Heart left ventricle (tissue), 16 donors: ENCODE measurements around the gene SPINK4. TPM values are rescaled to one million over a fixed set of nuclear protein-coding genes. Genes with fewer than 3 reads are reported as not detected.

Experiments
- ATAC-seq, 4 donors: fragments of 200-7000 bp; cut with Tn5 transposase; one replicate each; pipeline ENCODE4 v1.9.1; 2020 to 2022; ENCODE audit warnings: moderate library complexity in 4 of 4, mild to moderate bottlenecking in 3 of 4, moderate number of reproducible peaks in 1 of 4
- DNase-seq, 5 donors: peaks; one replicate each; pipeline ENCODE4 v3.0.0-alpha.2; 2020
- H3K27ac ChIP-seq, 12 donors: fragments of 200-600 bp; sonication (generic) in 4 of 12; one replicate each; pipeline versions ENCODE4 v1.5.0 to v1.8.0; 2016 to 2022; ENCODE audit warnings: mild to moderate bottlenecking in 2 of 12
- H3K27me3 ChIP-seq, 9 donors: fragments of 200-600 bp; sonication (generic) in 2 of 9; one replicate each; pipeline versions ENCODE4 v1.5.1 to v1.8.0; 2016 to 2022; ENCODE audit warnings: mild to moderate bottlenecking in 3 of 9
- H3K36me3 ChIP-seq, 9 donors: fragments of 200-600 bp; sonication (generic) in 2 of 9; one replicate each; pipeline versions ENCODE4 v1.5.0 to v1.8.0; 2018 to 2022; ENCODE audit warnings: mild to moderate bottlenecking in 2 of 9
- H3K4me1 ChIP-seq, 12 donors: fragments of 200-600 bp; sonication (generic) in 4 of 12; one replicate each; pipeline versions ENCODE4 v1.5.0 to v1.8.0; 2016 to 2022; ENCODE audit warnings: mild to moderate bottlenecking in 3 of 12
- H3K4me3 ChIP-seq, 12 donors: fragments of 200-600 bp; sonication (generic) in 4 of 12; one replicate each; pipeline versions ENCODE4 v1.5.0 to v1.8.0; 2017 to 2022; ENCODE audit warnings: mild to moderate bottlenecking in 9 of 12, moderate library complexity in 4 of 12
- H3K9me3 ChIP-seq, 12 donors: fragments of 200-600 bp; sonication (generic) in 4 of 12; one replicate each; pipeline versions ENCODE4 v1.5.0 to v1.8.0; 2016 to 2022; ENCODE audit warnings: mild to moderate bottlenecking in 1 of 12
- CTCF ChIP-seq, 12 donors: fragments of 200-600 bp; sonication (generic) in 4 of 12; IDR thresholded peaks; one replicate each; pipeline versions ENCODE4 v1.5.0 to v1.8.0; 2018 to 2022; ENCODE audit warnings: antibody characterized with exemption in 12 of 12, mild to moderate bottlenecking in 5 of 12
- POLR2A ChIP-seq, 2 donors: fragments of 450-650 bp; IDR thresholded peaks; one replicate each; pipeline ENCODE4 v1.6.1; 2017; ENCODE audit warnings: antibody characterized with exemption in 2 of 2, mild to moderate bottlenecking in 2 of 2, moderate library complexity in 2 of 2
- WGBS, 4 donors: extraction: QIAGEN DNeasy Blood & Tissue Kit in 2 of 4; methylation state at CpG; one replicate each; pipeline versions ENCODE4 v1.1.5 to v1.1.7; 2013 to 2018; 5-methylcytosine and 5-hydroxymethylcytosine counted together
- intact Hi-C, 10 donors: fragments of 100-400 bp; cut with DNase I; formaldehyde crosslinking; loops; one replicate each; pipeline versions ENCODE4 v1.11.1 to v1.14.2; 2022
- polyA plus RNA-seq, 2 donors: library from polyadenylated mRNA; stranded (reverse); fragments of 200-250 nt; gene quantifications; one replicate each; pipeline ENCODE4 v1.2.3, GENCODE V29; 2013
- total RNA-seq, 9 donors: library from RNA; depleted of rRNA in 2 of 9; stranded (reverse); fragments of >200 nt in 2 of 9; fragmentation: NEBNext Ultra II Directional in 3 of 9; extraction: Animal tissue kit (Norgen Biotek cat#: 25700) in 3 of 9; gene quantifications; one replicate each; pipeline versions ENCODE4 v1.1.0 to v1.2.4, GENCODE V29; 2016 to 2023
- donor health status: ischemic (EF 13 %, LVEDD 7.1; RV severe dilation, severe dysfunction).
- donor health status: healthy with polysubstance abuse.
- donor health status: DM: no; HTN: yes; CAD: no.
- donor health status: DM: no; HTN: no; CAD: no.
- donor health status: ischemic (EF 25% LVEDD 6.9; RV normal size, moderate dysfunction).
- donor health status: ischemic (EF 25% LVEDD 5.7; RV mildly dilated, moderate dysfunction).
- donor health status: healthy.
- donor health status: DM: yes; HTN: yes; CAD: no.
- donor health status: ischemic (EF 35%, LVEDD 5.7; RV mildly dilated, moderate dysfunction).
- donor health status: nonischemic (EF 11% LVEDD 7.7; RV severe dilation, severe dysfunction).
- donor health status: DM: yes; HTN: yes; CAD: no.
- donor health status: PGD.
- donor health status: ischemic (EF 29% LVEDD 5.4; RV normal size, mild dysfunction).
- donor health status: nonischemic (EF 23%, LVEDD 6.1; RV moderate dilation, normal function).

SPINK4 gene
- total and polyA plus RNA-seq, 11 donors = not detected

- DNase-seq (peak in 1 of 5 donors; percentile 9), ATAC-seq (no peak)
- Histone ChIP-seq H3K27me3 (no peaks in the 10 kb centered on the region), H3K4me1 (peaks cover 0 to 8% (median 0%) of the 10 kb centered on the region in 12 donors), H3K36me3 (peaks cover 0 to 28% (median 23%) of the 10 kb centered on the region in 9 donors), H3K27ac (no peak overlapping the region), H3K9me3 (no peaks in the 10 kb centered on the region), H3K4me3 (no peak overlapping the region)
- WGBS, 4 donors = 90 to 94% (median 93%) methylated on average over 3 of the region's 3 CpGs
- no peak for TF ChIP-seq POLR2A (IDR thresholded peaks at IDR 0.05)
- no peak for TF ChIP-seq CTCF (IDR thresholded peaks at IDR 0.05)
- intact Hi-C loops = no loop called here
Measured at GRCh38 chr9:33248606-33249005, 8.6 kb downstream of the SPINK4 start.

DNA sequence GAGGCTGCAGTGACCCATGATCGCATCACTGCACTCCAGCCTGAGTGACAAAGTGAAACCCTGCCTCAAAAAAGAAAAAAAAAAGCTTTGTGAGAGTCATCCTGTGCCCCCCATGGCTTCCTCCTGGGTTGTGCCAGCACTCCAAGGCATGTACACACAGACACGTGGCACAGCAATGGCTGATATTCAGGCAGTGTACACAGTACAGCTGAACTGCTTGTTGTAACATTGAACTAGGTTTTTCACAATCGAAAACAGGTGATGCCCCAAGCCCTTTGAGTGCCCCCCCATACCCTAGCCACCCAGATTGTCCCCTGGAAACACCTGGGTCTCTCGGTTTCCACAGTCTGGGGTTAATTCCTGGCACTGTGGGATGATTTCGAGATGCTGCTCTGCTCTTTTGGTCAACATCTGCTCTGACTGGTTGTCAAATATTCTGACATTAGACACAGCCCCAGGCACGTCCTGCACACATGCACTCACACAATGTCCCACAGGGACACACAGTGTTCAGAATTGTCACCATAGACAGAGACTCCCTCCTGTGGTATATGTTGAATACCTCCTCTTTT is 9.2 kb downstream of the SPINK4 start:
- no peak for TF ChIP-seq POLR2A (IDR thresholded peaks at IDR 0.05)
- TF ChIP-seq CTCF (IDR thresholded peaks at IDR 0.05) = no peak
- Histone ChIP-seq H3K4me3 (no peak overlapping the region), H3K9me3 (no peaks in the 10 kb centered on the region), H3K27me3 (no peaks in the 10 kb centered on the region), H3K27ac (no peak overlapping the region), H3K36me3 (peaks cover 0 to 34% (median 29%) of the 10 kb centered on the region in 9 donors), H3K4me1 (peaks cover 0 to 8% (median 0%) of the 10 kb centered on the region in 12 donors)
- ATAC-seq (no peak), DNase-seq (peak in 1 of 5 donors; percentile 3)
- intact Hi-C loops = no loop called here
- WGBS, 4 donors = 81 to 87% (median 86%) methylated on average over 6 of the region's 6 CpGs

GRCh38 chr9:33249983-33250382 is 10.0 kb downstream of the SPINK4 start:
- Histone ChIP-seq H3K9me3 (no peaks in the 10 kb centered on the region), H3K4me3 (no peak overlapping the region), H3K27ac (no peak overlapping the region), H3K27me3 (no peaks in the 10 kb centered on the region), H3K4me1 (peaks cover 0 to 8% (median 0%) of the 10 kb centered on the region in 12 donors), H3K36me3 (peaks cover 0 to 42% (median 37%) of the 10 kb centered on the region in 9 donors)
- DNase-seq (no peak), ATAC-seq (no peak)
- WGBS, 4 donors = 94 to 100% (median 96%) methylated on average over 2 of the region's 2 CpGs
- TF ChIP-seq CTCF (IDR thresholded peaks at IDR 0.05) (no peak), POLR2A (IDR thresholded peaks at IDR 0.05) (no peak)
- intact Hi-C loops = no loop called here

DNA sequence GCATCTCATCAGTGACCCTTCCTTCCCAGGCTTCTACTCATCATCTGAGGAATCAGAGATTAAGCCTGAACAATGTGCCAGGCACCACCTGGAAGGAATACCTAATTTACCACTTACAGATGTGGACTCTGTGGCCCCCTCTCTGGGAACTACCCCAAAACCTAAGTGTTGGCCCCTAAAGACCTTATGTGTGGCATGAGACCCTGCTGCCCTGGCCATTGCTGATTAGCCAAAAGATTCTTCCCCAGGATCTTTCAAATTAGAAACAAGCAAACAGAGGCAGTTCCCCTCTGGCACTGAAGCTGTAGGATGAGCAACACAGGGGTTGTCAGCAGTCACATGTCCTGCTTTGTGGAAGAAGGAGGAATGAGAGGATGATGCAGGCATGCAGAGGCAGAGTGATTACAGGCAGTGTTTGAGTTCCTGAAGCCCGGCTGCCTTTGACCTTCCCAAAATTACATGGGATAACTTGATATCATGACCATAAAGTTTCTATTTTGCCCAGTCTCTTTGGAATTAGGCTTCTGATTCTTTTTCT is 10.6 kb downstream of the SPINK4 start:
- Histone ChIP-seq H3K9me3 (no peaks in the 10 kb centered on the region), H3K36me3 (peaks cover 0 to 47% (median 42%) of the 10 kb centered on the region in 9 donors), H3K4me1 (peaks cover 0 to 8% (median 0%) of the 10 kb centered on the region in 12 donors), H3K27ac (no peak overlapping the region), H3K4me3 (no peak overlapping the region), H3K27me3 (no peaks in the 10 kb centered on the region)
- no peak for DNase-seq
- ATAC-seq = peak in 1 of 4 donors; percentile 13
- 38 to 65% (median 53%) methylated on average over 1 of the region's 1 CpG for WGBS, 4 donors
- TF ChIP-seq CTCF (IDR thresholded peaks at IDR 0.05) = no peak
- TF ChIP-seq POLR2A (IDR thresholded peaks at IDR 0.05) = no peak
- intact Hi-C loops = no loop called here
